IMR-90 (cell line): ENCODE results near the gene PUM2. TPM values are rescaled to one million over a fixed set of nuclear protein-coding genes. Genes with fewer than 3 reads are reported as not detected.
A peak's percentile ranks its signal among the peaks of the same experiment; 100 is the strongest.

Experiments used
- ATAC-seq: fragments of 200-7000 bp; cut with Tn5 transposase; 2 replicates; pipeline ENCODE4 v1.9.1; 2020; ENCODE audit warnings: low read depth, mild to moderate bottlenecking, moderate library complexity
- BruUV-seq: library from RNA; stranded (reverse); fragments of 400-500 nt; replicated peaks from 2 replicates; lab custom pipeline; 2021; lab: Mats Ljungman, UMichigan
- CTCF ChIA-PET: fragments of 300-600 bp; formaldehyde crosslinking; extraction: SDS; loops from one replicate; lab custom pipeline; 2021; ENCODE audit warnings: antibody characterized with exemption; lab: Yijun Ruan, JAX
- POLR2A ChIA-PET: fragments of 300-600 bp; sonication (Branson Sonifier 250); formaldehyde crosslinking; loops from one replicate; lab custom pipeline; 2022; ENCODE audit warnings: antibody characterized with exemption; ENCODE audit not compliant: unreplicated experiment; lab: Charles Lee
- DNase-seq: peaks from one replicate; pipeline ENCODE4 v3.0.0; 2013
- H2AFZ ChIP-seq: replicated peaks from 2 replicates; pipeline ENCODE3; 2013; ENCODE audit warnings: low read length, mild to moderate bottlenecking; ENCODE audit not compliant: poor library complexity
- H2AK5ac ChIP-seq: 2 replicates; pipeline ENCODE4 v1.6.1; 2013; ENCODE audit warnings: low read depth, low read length, inconsistent platforms
- H2AK9ac ChIP-seq: replicated peaks from 2 replicates; pipeline ENCODE3; 2013; ENCODE audit warnings: mild to moderate bottlenecking, low read depth, low read length, moderate library complexity; ENCODE audit not compliant: poor library complexity
- H2BK120ac ChIP-seq: 2 replicates; pipeline ENCODE4 v1.6.1; 2013; ENCODE audit warnings: low read depth, low read length, inconsistent platforms
- H2BK15ac ChIP-seq: 3 replicates; pipeline ENCODE4 v1.6.1; 2013; ENCODE audit warnings: low read depth, low read length, inconsistent platforms
- H2BK20ac ChIP-seq: 2 replicates; pipeline ENCODE4 v1.6.1; 2013; ENCODE audit warnings: low read depth, mild to moderate bottlenecking, inconsistent platforms, low read length, moderate library complexity
- H2BK5ac ChIP-seq: 2 replicates; pipeline ENCODE4 v1.6.1; 2013; ENCODE audit warnings: mild to moderate bottlenecking, low read depth, low read length, inconsistent platforms; ENCODE audit not compliant: poor library complexity, severe bottlenecking
- H3K14ac ChIP-seq: replicated peaks from 2 replicates; pipeline ENCODE4 v1.6.1; 2013; ENCODE audit warnings: low read depth, low read length, inconsistent platforms
- H3K18ac ChIP-seq: 2 replicates; pipeline ENCODE4 v1.6.1; 2013; ENCODE audit warnings: low read depth, low read length, control low read depth
- H3K23ac ChIP-seq: 2 replicates; pipeline ENCODE4 v1.6.1; 2013; ENCODE audit warnings: low read depth, low read length, inconsistent platforms
- H3K27ac ChIP-seq: 2 replicates; pipeline ENCODE4 v1.5.1; 2013; ENCODE audit warnings: mild to moderate bottlenecking, control low read depth, low read length; ENCODE audit not compliant: insufficient read depth
- H3K27me3 ChIP-seq: 2 replicates; pipeline ENCODE4 v1.6.1; 2013; ENCODE audit warnings: low read length; ENCODE audit not compliant: control insufficient read depth, insufficient read depth
- H3K36me3 ChIP-seq: 2 replicates; pipeline ENCODE4 v1.6.1; 2013; ENCODE audit warnings: low read length, mixed read lengths; ENCODE audit not compliant: control insufficient read depth, insufficient read depth
- H3K4ac ChIP-seq: 2 replicates; pipeline ENCODE4 v1.6.1; 2013; ENCODE audit warnings: low read depth, low read length, inconsistent platforms
- H3K4me1 ChIP-seq: 2 replicates; pipeline ENCODE4 v1.6.1; 2013; ENCODE audit warnings: low read length, mixed read lengths; ENCODE audit not compliant: control insufficient read depth, insufficient read depth
- H3K4me2 ChIP-seq: 2 replicates; pipeline ENCODE4 v1.6.1; 2013; ENCODE audit warnings: low read depth, mild to moderate bottlenecking, control low read depth, low read length, moderate library complexity
- H3K4me3 ChIP-seq: 2 replicates; pipeline ENCODE4 v1.5.1; 2013; ENCODE audit warnings: low read depth, mild to moderate bottlenecking, control low read depth, low read length, moderate library complexity; ENCODE audit not compliant: insufficient read depth
- H3K56ac ChIP-seq: 2 replicates; pipeline ENCODE4 v1.6.1; 2013; ENCODE audit warnings: low read length, inconsistent platforms; ENCODE audit not compliant: insufficient read depth; ENCODE audit errors: extremely low read depth
- H3K79me1 ChIP-seq, 2 experiments: 2 replicates each; pipeline ENCODE4 v1.6.1; 2013; ENCODE audit warnings: low read length in 2 of 2, inconsistent platforms in 1 of 2, low read depth in 1 of 2
- H3K9ac ChIP-seq: 2 replicates; pipeline ENCODE4 v1.6.1; 2013; ENCODE audit warnings: low read depth, low read length, control low read depth
- H3K9me1 ChIP-seq: 2 replicates; pipeline ENCODE4 v1.6.1; 2013; ENCODE audit warnings: low read length, inconsistent platforms; ENCODE audit not compliant: insufficient read depth
- H3K9me3 ChIP-seq: 2 replicates; pipeline ENCODE4 v1.6.1; 2013; ENCODE audit warnings: low read length; ENCODE audit not compliant: control insufficient read depth, insufficient read depth
- H4K20me1 ChIP-seq: 2 replicates; pipeline ENCODE4 v1.6.1; 2013; ENCODE audit warnings: low read length, inconsistent platforms; ENCODE audit not compliant: insufficient read depth
- H4K5ac ChIP-seq: 2 replicates; pipeline ENCODE4 v1.6.1; 2013; ENCODE audit warnings: mild to moderate bottlenecking, low read depth, low read length, control low read depth
- H4K8ac ChIP-seq, 2 experiments: 2 replicates each; pipeline ENCODE4 v1.6.1; 2013; ENCODE audit warnings: low read depth in 2 of 2, low read length in 2 of 2, control low read depth in 1 of 2, inconsistent platforms in 1 of 2
- H4K91ac ChIP-seq: 2 replicates; pipeline ENCODE4 v1.6.1; 2013; ENCODE audit warnings: low read depth, low read length, inconsistent platforms; ENCODE audit not compliant: insufficient read depth
- BHLHE40 ChIP-seq: fragments of 150-350 bp; IDR thresholded peaks from 2 replicates; pipeline ENCODE4 v1.6.1; 2016; ENCODE audit warnings: mild to moderate bottlenecking, low read depth, low read length
- MAZ ChIP-seq: IDR thresholded peaks from 2 replicates; pipeline ENCODE4 v1.6.1; 2012; ENCODE audit warnings: low read depth, mild to moderate bottlenecking, low read length, improper control_type of control experiment, moderate library complexity, borderline replicate concordance
- POLR2A ChIP-seq: IDR thresholded peaks from 2 replicates; pipeline ENCODE4 v1.6.1; 2012; ENCODE audit warnings: mild to moderate bottlenecking, low read depth, low read length
- RAD21 ChIP-seq: IDR thresholded peaks from 2 replicates; pipeline ENCODE4 v1.6.1; 2012; ENCODE audit warnings: low read length, improper control_type of control experiment
- RCOR1 ChIP-seq: IDR thresholded peaks from 2 replicates; pipeline ENCODE4 v1.6.1; 2012; ENCODE audit warnings: mild to moderate bottlenecking, low read length, improper control_type of control experiment; ENCODE audit not compliant: insufficient replicate concordance
- WGBS, 2 experiments: methylation state at CpG; one replicate each; pipeline versions ENCODE4 v1.1.5 to v1.1.7; 2013; ENCODE audit warnings: missing lambda C conversion rate in 2 of 2; ENCODE audit not compliant: insufficient read length in 1 of 2; ENCODE audit errors: extremely low coverage in 2 of 2; 5-methylcytosine and 5-hydroxymethylcytosine counted together
- dilution Hi-C: fragments of 300-500 bp; cut with HindIII; formaldehyde crosslinking; loops from one replicate; pipeline ENCODE4 v1.14.3; 2018; ENCODE audit warnings: low sequenced_read_pairs; ENCODE audit not compliant: unreplicated experiment
- in situ Hi-C: fragments of 300-500 bp; cut with MboI; formaldehyde crosslinking; loops from 3 replicates; pipeline ENCODE4 v1.14.3; 2019; ENCODE audit warnings: low sequenced_read_pairs, inconsistent platforms, mixed read lengths
- intact Hi-C: fragments of 100-400 bp; cut with micrococcal nuclease; formaldehyde crosslinking; loops from 2 replicates; pipeline ENCODE4 v1.10.0; 2022
- polyA plus RNA-seq, 3 experiments: library from polyadenylated mRNA; depleted of rRNA; stranded (reverse); fragments of >200 nt; gene quantifications; 2 replicates each; pipeline ENCODE4 v1.2.3, GENCODE V29; 2012; ENCODE audit warnings: low replicate concordance in 1 of 3
- total RNA-seq: library from RNA; depleted of rRNA; stranded (reverse); fragments of >200 nt; gene quantifications from 2 replicates; pipeline ENCODE4 v1.2.3, GENCODE V29; 2012
- TF ChIP-seq, protein P1 (sequence below): conservative IDR thresholded peaks from 2 replicates; pipeline ENCODE4 v1.5.1; 2012; ENCODE audit warnings: mild to moderate bottlenecking, low read depth, low read length, improper control_type of control experiment

PUM2 gene
- total and polyA plus RNA-seq, 2 of the 4 experiments (the other 2 are of a cell fraction): 18.8 to 38.4 TPM

DNA sequence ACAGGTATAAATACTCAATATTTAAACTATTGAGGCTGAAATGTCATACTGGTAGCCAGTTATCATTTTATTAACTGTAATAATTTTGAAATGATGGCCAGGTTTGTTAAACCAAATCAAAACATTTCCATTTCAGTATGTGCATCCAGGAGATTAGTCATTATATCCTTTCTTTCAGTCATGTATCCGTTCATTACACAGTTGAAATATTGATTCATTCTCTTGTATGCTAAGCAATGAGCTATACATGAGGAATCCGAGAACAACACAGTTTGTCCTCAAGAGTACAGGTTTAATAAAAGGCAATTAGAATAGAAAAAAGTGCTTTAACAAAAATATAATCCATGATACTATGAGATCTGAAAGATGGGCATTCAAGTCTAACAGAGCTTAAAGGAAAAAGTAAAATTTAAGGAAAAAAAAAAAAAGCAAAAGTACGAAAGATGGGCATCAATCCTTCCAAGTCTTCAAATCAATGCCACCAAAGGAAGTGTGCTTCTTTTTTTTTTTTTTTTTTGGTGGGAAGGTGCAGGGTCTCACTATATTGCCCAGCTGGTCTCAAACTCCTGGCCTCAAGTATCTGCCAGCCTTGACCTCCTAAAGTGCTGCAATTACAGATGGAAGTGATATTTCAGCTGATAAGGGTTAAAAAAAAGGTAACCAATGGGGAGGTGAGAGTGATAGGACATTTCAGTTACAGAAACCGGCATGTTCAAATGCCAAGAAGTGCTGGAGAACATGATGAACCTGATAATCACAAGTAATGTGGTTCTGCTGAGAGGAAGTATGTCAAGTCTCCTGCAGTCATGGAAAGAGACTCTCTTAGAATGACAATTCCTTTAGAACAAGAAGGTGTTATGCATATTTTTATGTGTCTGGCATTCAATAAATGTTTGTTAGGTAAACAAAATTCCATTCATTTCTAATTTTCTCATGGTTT, 35.8 kb downstream of the PUM2 start:
- peaks cover 31% of the 10 kb centered on the region for H3K36me3 ChIP-seq
- no peak overlapping the region for H2BK15ac ChIP-seq
- H2AFZ ChIP-seq: no peak overlapping the region
- 71% methylated on average over 1 of the region's 4 CpGs; no CpG with 5 or more reads in 1 of the 2 experiments for WGBS, 2 experiments
- H3K9ac ChIP-seq: no peak overlapping the region
- H3K56ac ChIP-seq: no peak overlapping the region
- dilution Hi-C loops: no loop called here
- H2BK20ac ChIP-seq: no peak overlapping the region
- no peak overlapping the region for H3K4me2 ChIP-seq
- H3K27me3 ChIP-seq: no peaks in the 10 kb centered on the region
- no peak overlapping the region for H3K4ac ChIP-seq
- H3K27ac ChIP-seq: no peak overlapping the region
- H4K91ac ChIP-seq: no peak overlapping the region
- DNase-seq: peak; percentile 51
- ATAC-seq: no peak
- CTCF ChIA-PET: interaction anchor here (0.6 to 1.5 kb wide), 5 partner anchors 11 to 1372 kb away, joined by 3 to 8 read pairs (median 5); no protein-coding TSS in a partner anchor
- H3K18ac ChIP-seq: no peak overlapping the region
- H3K4me1 ChIP-seq: peaks cover 2% of the 10 kb centered on the region; the same call in 1 of the 2 replicates
- H2AK5ac ChIP-seq: no peak overlapping the region
- peaks cover 37 to 58% of the 10 kb centered on the region in 2 experiments for H3K79me1 ChIP-seq
- in situ Hi-C loops: no loop called here
- no peak overlapping the region for H4K5ac ChIP-seq
- no peak overlapping the region for H3K4me3 ChIP-seq
- TF ChIP-seq RCOR1 (no peak), RAD21 (no peak), MAZ (no peak), POLR2A (no peak), BHLHE40 (no peak)
- TF ChIP-seq, protein P1, sequence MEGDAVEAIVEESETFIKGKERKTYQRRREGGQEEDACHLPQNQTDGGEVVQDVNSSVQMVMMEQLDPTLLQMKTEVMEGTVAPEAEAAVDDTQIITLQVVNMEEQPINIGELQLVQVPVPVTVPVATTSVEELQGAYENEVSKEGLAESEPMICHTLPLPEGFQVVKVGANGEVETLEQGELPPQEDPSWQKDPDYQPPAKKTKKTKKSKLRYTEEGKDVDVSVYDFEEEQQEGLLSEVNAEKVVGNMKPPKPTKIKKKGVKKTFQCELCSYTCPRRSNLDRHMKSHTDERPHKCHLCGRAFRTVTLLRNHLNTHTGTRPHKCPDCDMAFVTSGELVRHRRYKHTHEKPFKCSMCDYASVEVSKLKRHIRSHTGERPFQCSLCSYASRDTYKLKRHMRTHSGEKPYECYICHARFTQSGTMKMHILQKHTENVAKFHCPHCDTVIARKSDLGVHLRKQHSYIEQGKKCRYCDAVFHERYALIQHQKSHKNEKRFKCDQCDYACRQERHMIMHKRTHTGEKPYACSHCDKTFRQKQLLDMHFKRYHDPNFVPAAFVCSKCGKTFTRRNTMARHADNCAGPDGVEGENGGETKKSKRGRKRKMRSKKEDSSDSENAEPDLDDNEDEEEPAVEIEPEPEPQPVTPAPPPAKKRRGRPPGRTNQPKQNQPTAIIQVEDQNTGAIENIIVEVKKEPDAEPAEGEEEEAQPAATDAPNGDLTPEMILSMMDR: no peak
- peak overlapping the region; percentile 24 for H2BK5ac ChIP-seq
- H3K9me3 ChIP-seq: no peaks in the 10 kb centered on the region
- intact Hi-C loops: no loop called here
- no peak overlapping the region for H2BK120ac ChIP-seq
- H3K23ac ChIP-seq: no peak overlapping the region
- POLR2A ChIA-PET: interaction anchor here (0.6 kb wide), 2 partner anchors 134 to 1546 kb away, joined by 6 to 10 read pairs; no protein-coding TSS in a partner anchor
- peaks cover 12% of the 10 kb centered on the region for H4K20me1 ChIP-seq
- no peak overlapping the region for H2AK9ac ChIP-seq
- H3K9me1 ChIP-seq: no peaks in the 10 kb centered on the region; the same call in 1 of the 2 replicates
- peak overlapping the region in 1 of 2 experiments; percentile 27; a peak in 1 of 4 replicates for H4K8ac ChIP-seq
- no TSS peak for BruUV-seq
- H3K14ac ChIP-seq: no peak overlapping the region; the same call in 1 of the 2 replicates
